RKO (cell line): ENCODE data around the gene ODF2L.

Source experiments
- DNase-seq: peaks from one replicate; pipeline ENCODE4 v3.0.0-alpha.2; 2016; ENCODE audit warnings: low spot score

The ODF2L gene

DNA sequence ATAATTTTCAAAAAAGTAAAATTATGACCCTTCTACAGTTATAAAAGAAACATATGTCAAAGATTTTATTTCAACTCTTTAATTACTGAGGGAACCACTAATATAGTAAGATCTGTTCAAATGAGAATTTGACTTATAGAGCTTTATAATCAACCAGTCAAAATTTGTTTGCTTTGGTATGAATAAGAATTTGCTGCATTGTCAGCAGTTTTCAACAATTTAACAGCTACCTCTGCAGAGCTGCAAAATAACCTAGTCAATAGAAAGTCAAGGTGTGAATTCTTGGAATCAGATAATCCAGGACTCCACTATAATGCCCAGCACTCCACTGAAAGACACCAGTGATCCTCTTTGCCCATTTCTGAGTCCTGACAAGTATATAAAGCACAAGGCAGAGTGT is 78.2 kb downstream of the ODF2L start:
- no peak for DNase-seq

- no peak for DNase-seq
These were observed 90.4 kb downstream of the ODF2L start for GRCh38 chr1:86305731-86306130.

- DNase-seq: no peak
These were observed 93.0 kb downstream of the ODF2L start for GRCh38 chr1:86303041-86303690.
